ENCODE data around the gene ABCA8. TPM values are rescaled to one million over a fixed set of nuclear protein-coding genes. Genes with fewer than 3 reads are reported as not detected.

Gene ABCA8
- total and polyA plus RNA-seq, 2 donors (not counting 1 experiment from before 2014, with no cell fraction given), result 6.4 to 47.2 TPM

- DNase-seq (ENCODE audit: low read depth in 2 of 2), result no peak
- H3K9me3 ChIP-seq (ENCODE audit: control insufficient read depth, insufficient read depth, low read depth, low read length), result no peaks in the 10 kb centered on the region
- H3K4me1 ChIP-seq (ENCODE audit: control insufficient read depth, extremely low read depth, insufficient read depth, low read length), result no peaks in the 10 kb centered on the region
- no peak overlapping the region for H2AFZ ChIP-seq (ENCODE audit: low read length)
- H4K20me1 ChIP-seq (ENCODE audit: control insufficient read depth, extremely low read depth, insufficient read depth, low read length), result no peaks in the 10 kb centered on the region
- no peak overlapping the region for H3K4me3 ChIP-seq (replicated peaks in 1 of 4; ENCODE audit: control extremely low read depth in 1 of 4, insufficient read depth in 1 of 4, low read depth in 3 of 4, low read length in 4 of 4)
- H3K9ac ChIP-seq (ENCODE audit: insufficient read depth, low read length), result no peak overlapping the region
- TF ChIP-seq EZH2 (IDR thresholded peaks at IDR 0.05; ENCODE audit: low read length, missing control alignments), result no peak
- no peak for TF ChIP-seq CTCF (conservative IDR thresholded peaks at IDR 0.05 in 1 of 2, IDR thresholded peaks at IDR 0.05 in 1 of 2; ENCODE audit: low read depth in 1 of 2, low read length in 2 of 2)
- H3K4me2 ChIP-seq (ENCODE audit: extremely low read depth, insufficient read depth, low read length), result no peak overlapping the region
- no peaks in the 10 kb centered on the region for H3K27me3 ChIP-seq (ENCODE audit: control insufficient read depth, insufficient read depth, low read length)
- H3K27ac ChIP-seq (ENCODE audit: insufficient read depth, low read length), result no peak overlapping the region
- H3K79me2 ChIP-seq (ENCODE audit: control insufficient read depth, insufficient read depth, low read length), result no peaks in the 10 kb centered on the region
- no peaks in the 10 kb centered on the region for H3K36me3 ChIP-seq (ENCODE audit: control insufficient read depth, insufficient read depth, low read length)
These were observed 30.1 kb downstream of the ABCA8 start for GRCh38 chr17:68924793-68925720.

GRCh38 chr17:68910789-68911431 lies 44.3 kb downstream of the ABCA8 start:
- no peak for DNase-seq (ENCODE audit: low read depth in 2 of 2)
- Histone ChIP-seq H3K9ac (ENCODE audit: insufficient read depth, low read length) (no peak overlapping the region), H3K36me3 (ENCODE audit: control insufficient read depth, insufficient read depth, low read length) (no peaks in the 10 kb centered on the region), H2AFZ (ENCODE audit: low read length) (no peak overlapping the region), H3K79me2 (ENCODE audit: control insufficient read depth, insufficient read depth, low read length) (no peaks in the 10 kb centered on the region), H3K4me3 (replicated peaks in 1 of 4; ENCODE audit: control extremely low read depth in 1 of 4, insufficient read depth in 1 of 4, low read depth in 3 of 4, low read length in 4 of 4) (no peak overlapping the region), H3K27me3 (ENCODE audit: control insufficient read depth, insufficient read depth, low read length) (no peaks in the 10 kb centered on the region), H4K20me1 (ENCODE audit: control insufficient read depth, extremely low read depth, insufficient read depth, low read length) (no peaks in the 10 kb centered on the region), H3K9me3 (ENCODE audit: control insufficient read depth, insufficient read depth, low read depth, low read length) (no peaks in the 10 kb centered on the region), H3K4me2 (ENCODE audit: extremely low read depth, insufficient read depth, low read length) (no peak overlapping the region), H3K4me1 (ENCODE audit: control insufficient read depth, extremely low read depth, insufficient read depth, low read length) (peaks cover 17% of the 10 kb centered on the region), H3K27ac (ENCODE audit: insufficient read depth, low read length) (no peak overlapping the region)
- TF ChIP-seq EZH2 (IDR thresholded peaks at IDR 0.05; ENCODE audit: low read length, missing control alignments) (no peak), CTCF (conservative IDR thresholded peaks at IDR 0.05 in 1 of 2, IDR thresholded peaks at IDR 0.05 in 1 of 2; ENCODE audit: low read depth in 1 of 2, low read length in 2 of 2) (no peak)

- H3K4me2 ChIP-seq (ENCODE audit: extremely low read depth, insufficient read depth, low read length), result no peak overlapping the region
- TF ChIP-seq CTCF (conservative IDR thresholded peaks at IDR 0.05 in 1 of 2, IDR thresholded peaks at IDR 0.05 in 1 of 2; ENCODE audit: low read depth in 1 of 2, low read length in 2 of 2), result no peak
- no peak for TF ChIP-seq EZH2 (IDR thresholded peaks at IDR 0.05; ENCODE audit: low read length, missing control alignments)
- H3K9me3 ChIP-seq (ENCODE audit: control insufficient read depth, insufficient read depth, low read depth, low read length), result no peaks in the 10 kb centered on the region
- no peak overlapping the region for H3K4me3 ChIP-seq (replicated peaks in 1 of 4; ENCODE audit: control extremely low read depth in 1 of 4, insufficient read depth in 1 of 4, low read depth in 3 of 4, low read length in 4 of 4)
- peak; percentile 25 to 50 for DNase-seq (ENCODE audit: low read depth in 2 of 2)
- peak overlapping the region; percentile 75 for H2AFZ ChIP-seq (ENCODE audit: low read length)
- H4K20me1 ChIP-seq (ENCODE audit: control insufficient read depth, extremely low read depth, insufficient read depth, low read length), result no peaks in the 10 kb centered on the region
- peaks cover 17% of the 10 kb centered on the region for H3K4me1 ChIP-seq (ENCODE audit: control insufficient read depth, extremely low read depth, insufficient read depth, low read length)
- no peaks in the 10 kb centered on the region for H3K79me2 ChIP-seq (ENCODE audit: control insufficient read depth, insufficient read depth, low read length)
- no peak overlapping the region for H3K9ac ChIP-seq (ENCODE audit: insufficient read depth, low read length)
- no peaks in the 10 kb centered on the region for H3K27me3 ChIP-seq (ENCODE audit: control insufficient read depth, insufficient read depth, low read length)
- H3K36me3 ChIP-seq (ENCODE audit: control insufficient read depth, insufficient read depth, low read length), result no peaks in the 10 kb centered on the region
- H3K27ac ChIP-seq (ENCODE audit: insufficient read depth, low read length), result peak overlapping the region; percentile 22
These were observed 44.9 kb downstream of the ABCA8 start for GRCh38 chr17:68910251-68910705.

Measured in fibroblast of lung (primary cell).